Effector CD8-positive, alpha-beta T cell (primary cell): ENCODE data around the gene CYYR1.
"Not testable (repeated sequence)": the region's sequence is repeated elsewhere in the genome, so short reads cannot be mapped to it uniquely, and the experiment has no call there.

ENCODE experiments used
- DNase-seq: peaks from one replicate; lab custom pipeline; 2025; lab: John Stamatoyannopoulos, UW

Gene CYYR1

DNA sequence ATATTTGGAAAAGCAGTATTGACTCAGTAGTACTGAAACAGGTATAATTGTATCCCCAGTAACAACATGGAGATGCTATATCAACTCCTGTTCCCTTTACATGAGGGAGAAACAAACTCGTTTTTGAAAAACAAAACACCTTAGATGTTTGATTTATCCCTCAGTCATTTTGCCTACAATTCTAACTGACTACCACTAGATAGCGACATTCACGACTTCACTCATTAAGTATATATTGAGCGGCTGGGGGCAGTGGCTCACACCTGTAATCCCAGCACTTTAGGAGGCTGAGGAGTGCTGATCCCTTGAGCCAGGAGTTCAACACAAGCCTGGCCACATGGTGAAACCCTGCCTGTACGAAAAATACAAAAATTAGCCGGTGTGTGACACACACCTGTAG, 83.3 kb downstream of the CYYR1 start:
- no peak for DNase-seq

GRCh38 chr21:26487981-26488480, 85.1 kb downstream of the CYYR1 start:
- no peak for DNase-seq

- DNase-seq, result no peak
Observed at GRCh38 chr21:26473471-26473870, 99.6 kb downstream of the CYYR1 start.

DNA sequence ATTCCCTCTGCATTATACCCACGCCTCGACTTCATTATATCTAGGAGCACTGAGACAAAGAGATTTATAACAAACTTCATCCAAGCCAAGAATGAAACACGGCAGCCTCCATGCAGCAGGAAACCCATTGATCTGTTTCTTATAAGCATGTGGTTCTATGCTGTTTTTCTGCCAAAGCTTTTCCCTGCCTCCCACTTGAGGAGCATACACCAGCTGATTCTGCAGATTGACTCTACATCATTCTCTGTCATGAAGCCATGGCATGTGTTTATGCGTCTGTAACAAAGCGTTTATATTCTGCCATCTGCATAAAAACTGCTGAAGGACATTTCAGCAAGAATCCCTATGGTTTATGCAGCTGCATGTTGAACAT, 102.0 kb downstream of the CYYR1 start:
- no peak for DNase-seq

DNA sequence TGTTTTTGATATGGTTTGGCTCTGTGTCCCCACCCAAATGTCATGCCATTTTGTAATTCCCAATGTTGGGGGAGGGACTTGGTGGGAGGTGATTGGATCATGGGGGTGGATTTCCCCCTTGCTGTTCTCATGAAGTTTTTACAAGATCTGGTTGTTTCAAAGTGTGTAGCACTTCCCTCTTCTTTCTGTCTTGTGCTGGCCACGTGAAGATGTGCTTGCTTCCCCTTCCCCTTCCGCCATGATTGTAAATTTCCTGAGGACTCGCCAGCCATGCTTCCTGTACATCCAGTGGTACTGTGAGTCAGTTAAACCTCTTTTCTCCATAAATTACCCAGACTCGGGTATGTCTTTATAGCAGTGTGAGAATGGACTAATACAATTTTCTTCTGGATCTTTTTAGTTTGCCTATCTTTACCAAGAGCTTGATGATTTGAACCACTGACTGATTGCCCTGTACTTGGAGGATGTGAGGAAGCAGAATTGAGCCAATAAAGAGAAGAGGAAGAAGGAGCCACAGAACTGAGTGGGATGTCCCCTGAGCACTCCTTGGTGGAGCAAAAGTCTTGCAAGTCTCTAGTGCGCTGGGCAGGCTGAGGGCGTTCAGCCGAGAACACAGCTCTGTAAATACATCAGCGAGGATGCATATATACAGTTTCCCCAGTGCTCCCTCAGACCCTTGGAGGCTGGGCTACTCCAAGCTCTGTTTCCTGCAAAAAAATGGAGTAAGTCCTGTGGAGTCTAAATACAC, 102.6 kb downstream of the CYYR1 start:
- DNase-seq, result no peak

GRCh38 chr21:26469789-26470188, 103.3 kb downstream of the CYYR1 start:
- no peak for DNase-seq

DNA sequence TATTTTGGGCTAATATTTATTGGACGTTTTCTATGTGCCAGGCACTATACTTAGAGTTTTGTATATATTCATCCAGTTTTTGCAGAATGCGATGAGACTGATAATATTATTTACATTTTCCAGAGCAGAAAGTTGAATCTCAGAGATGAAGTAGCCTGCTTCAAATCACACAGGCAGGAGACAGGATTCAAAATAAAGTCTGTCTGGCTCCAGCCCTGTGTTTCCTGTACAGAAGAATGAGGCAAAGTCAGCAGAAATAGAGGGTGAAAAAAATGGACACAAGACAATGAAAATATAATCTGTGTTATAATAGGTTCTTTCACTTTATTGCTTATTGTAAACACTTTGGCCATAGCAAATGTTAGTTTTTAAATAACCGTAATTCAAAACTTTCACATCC, 107.2 kb downstream of the CYYR1 start:
- no peak for DNase-seq

DNA sequence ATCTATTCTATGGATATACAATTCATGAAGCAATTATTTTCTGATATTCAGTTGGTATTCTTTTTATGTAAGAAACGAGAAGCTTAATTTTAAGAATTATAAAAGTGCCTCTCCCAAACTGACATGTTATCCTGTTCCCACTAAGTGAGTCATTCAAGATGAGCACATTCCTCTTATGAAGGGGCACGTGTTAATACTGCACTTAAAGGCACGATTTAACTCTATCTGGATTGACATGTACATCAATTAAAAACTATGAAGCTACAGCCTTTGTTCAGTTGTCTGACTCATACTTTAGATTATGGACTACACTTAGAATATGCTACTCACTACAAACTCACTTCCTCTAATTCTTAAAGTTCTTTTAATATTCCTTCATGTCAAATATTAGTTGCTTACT, 111.6 kb downstream of the CYYR1 start:
- no peak for DNase-seq

DNA sequence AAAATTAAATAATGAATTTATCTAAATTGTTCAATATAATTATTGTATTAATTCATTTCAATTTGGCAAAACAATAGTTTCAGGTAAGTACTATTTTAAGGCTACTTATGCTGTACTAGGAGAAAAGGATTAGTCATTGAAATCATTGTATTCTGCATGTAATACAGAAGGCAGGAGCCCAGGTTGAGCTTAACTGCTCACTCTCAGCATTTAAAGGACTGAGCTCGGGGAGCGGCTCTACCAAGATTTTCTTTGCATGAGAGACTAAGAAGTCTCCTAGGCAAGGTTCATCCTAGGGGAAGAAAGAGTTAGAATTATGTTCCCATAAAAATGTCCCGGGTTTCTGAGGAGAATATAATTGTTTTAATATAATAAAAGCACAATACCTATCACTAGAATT, 112.5 kb downstream of the CYYR1 start:
- no peak for DNase-seq

- not testable (repeated sequence) for DNase-seq
Observed at GRCh38 chr21:26458854-26459253, 114.2 kb downstream of the CYYR1 start.

DNA sequence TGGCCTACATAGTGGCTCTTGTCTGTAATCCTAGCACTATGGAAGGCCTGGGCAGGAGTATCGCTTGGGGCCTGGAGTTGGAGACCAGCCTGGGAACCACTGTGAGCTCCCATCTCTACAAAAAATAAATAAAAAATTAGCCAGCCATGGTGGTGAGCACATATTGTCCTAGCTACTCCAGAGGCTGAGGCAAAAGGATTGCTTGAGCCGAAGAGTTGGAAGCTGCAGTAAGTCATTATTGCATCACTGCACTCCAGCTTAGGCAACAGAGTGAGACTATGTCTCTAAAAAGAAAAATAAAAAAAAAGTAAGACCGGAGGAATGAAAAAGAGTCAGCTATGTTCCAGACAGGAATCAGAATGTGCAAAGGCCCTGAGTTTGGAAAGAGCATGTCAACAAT, 115.3 kb downstream of the CYYR1 start:
- DNase-seq, result no peak

DNA sequence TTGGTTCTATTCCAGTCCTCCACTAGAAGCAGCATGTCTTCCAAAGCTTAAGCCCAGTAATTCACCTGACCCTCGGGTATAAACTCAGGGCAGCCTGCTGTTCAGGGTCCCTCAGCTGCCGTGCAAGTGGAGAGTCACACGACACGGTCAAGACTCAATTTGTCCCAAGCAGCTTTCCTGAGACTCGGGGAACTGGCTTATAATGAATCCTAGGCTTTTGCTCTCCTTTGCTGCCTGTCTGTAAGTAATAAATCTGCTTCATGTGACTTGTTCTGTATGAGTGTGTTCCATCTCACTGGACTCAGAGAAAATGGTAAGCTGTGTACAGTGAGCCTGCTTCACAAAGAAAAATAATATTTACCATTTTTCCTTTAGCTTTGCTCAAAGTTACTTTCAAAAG, 119.8 kb downstream of the CYYR1 start:
- no peak for DNase-seq

- no peak for DNase-seq
Observed at GRCh38 chr21:26451081-26451740, 121.9 kb downstream of the CYYR1 start.

- no peak for DNase-seq
Observed at GRCh38 chr21:26449161-26449560, 123.9 kb downstream of the CYYR1 start.

DNA sequence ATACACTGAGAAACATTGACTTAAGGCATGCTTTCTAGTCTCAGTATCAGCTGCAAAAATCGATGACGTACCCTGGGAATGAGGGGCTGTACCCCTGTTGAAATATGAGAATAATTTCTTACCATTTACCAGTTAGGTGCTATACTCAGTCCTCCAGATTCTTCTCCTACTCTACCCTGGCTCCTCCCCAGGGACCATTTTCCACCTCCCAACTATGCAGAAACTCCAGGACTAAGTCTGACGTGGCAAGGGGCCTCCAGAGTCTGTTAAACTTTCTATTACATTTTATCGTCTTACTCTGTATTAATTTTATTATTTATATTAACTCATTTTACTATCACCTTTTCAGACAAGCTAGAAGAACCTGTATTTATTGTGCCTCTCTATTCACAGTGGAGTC, 124.3 kb downstream of the CYYR1 start:
- DNase-seq, result no peak

GRCh38 chr21:26447932-26448475, 125.1 kb downstream of the CYYR1 start:
- no peak for DNase-seq

GRCh38 chr21:26445440-26445839, 127.6 kb downstream of the CYYR1 start:
- no peak for DNase-seq

DNA sequence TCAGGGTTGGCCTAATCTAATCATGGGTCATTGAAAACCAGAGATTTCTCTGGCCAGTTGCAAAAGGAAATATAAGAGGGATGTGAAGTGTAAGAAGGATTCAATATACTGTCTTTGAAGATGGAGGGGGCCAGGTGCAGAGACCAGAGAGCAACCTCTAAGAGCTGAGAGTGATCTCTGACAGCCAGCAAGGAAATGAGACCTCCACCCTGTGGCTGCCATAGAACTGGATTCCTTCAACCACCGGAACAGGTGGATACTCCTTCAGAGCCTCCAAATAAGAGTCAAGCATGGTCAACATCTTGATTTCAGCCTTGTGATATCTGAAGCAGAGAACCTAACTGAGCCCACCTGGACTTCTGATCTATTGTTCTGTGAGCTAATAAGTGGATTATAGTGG, 128.4 kb downstream of the CYYR1 start:
- no peak for DNase-seq

- DNase-seq, result no peak
Observed at GRCh38 chr21:26443867-26444266, 129.2 kb downstream of the CYYR1 start.

DNA sequence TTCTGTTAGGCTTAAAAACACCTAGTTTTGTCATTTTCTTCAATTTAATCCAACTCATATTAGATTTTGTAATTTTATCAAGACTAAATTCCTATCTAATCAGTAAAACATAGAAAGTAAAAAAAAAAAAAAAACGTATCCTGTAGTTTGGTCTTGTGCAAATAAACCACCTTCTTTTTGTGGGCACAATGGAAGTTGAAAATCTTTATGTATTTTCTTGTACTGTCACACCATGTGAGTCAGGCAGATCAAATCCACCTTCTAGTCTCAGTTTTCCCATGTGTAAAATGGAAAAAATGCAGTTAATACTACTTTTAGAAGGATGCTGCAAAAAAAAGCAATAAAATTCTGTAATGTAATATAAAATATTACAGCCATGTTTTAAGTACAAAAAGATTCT, 129.8 kb downstream of the CYYR1 start:
- DNase-seq, result no peak

- no peak for DNase-seq
Observed at GRCh38 chr21:26441149-26441548, 131.9 kb downstream of the CYYR1 start.

DNA sequence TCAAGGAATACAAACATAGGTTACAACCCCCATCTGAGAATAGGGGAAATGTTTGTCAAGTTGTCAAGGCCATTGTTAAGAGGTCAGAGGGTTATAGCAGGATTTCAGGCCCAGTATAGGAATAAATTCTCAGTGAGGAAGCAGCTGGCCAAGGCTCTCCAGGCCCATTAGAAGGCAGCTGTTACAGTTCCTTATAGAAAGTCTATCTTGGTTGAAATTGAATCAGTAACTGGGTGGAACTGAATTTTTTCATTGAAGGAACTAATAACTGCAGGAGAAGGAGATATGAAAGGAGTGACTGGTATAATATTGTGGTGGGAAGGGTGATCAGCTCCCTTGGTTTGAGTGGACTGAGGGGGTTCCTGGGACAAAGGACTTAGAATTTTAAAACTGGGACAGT, 134.1 kb downstream of the CYYR1 start:
- DNase-seq, result no peak

DNA sequence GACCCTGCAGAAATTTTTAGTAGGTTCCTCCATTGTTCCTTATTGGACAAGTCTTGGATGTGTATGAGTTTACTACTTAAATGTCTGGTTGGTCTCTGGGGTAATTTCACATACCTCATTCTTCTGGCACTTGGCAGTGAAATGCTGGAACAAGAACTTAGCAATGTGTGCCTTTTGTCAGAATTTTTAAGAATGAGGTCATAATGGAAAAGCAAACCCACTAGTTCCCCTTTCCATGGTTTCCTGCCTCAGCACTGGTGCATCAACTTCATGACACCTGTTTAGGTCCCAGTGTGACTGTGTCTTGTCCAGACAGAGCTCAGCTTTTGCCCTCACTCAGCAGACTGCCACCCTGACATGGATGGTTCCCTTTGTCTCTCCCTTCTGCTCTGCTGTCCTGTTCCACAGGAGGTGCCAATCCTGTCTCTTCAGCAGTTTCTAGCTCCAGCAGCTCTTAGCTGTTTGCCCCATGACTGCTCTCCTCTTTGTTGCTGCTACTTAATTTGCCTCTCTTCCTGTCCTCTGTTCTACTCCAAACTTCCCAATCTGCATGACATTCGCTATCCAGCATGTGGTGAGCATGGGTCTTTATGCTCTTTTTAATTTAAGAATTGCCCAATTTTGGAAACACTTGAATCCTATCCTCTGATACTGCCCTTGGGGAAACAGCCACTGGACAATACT, 135.6 kb downstream of the CYYR1 start:
- DNase-seq, result no peak
